Renal cortical epithelial cell (primary cell): ENCODE measurements around the gene NDUFAF2. TPM values are rescaled to one million over a fixed set of nuclear protein-coding genes. Genes with fewer than 3 reads are reported as not detected.
"Not testable (repeated sequence)": the region's sequence is repeated elsewhere in the genome, so short reads cannot be mapped to it uniquely, and the experiment has no call there.

Experiments
- DNase-seq: peaks from one replicate; pipeline ENCODE4 v3.0.0-alpha.2; 2011; ENCODE audit warnings: low read depth
- total RNA-seq: library from RNA; depleted of rRNA; stranded (reverse); fragments of >200 nt; gene quantifications from 2 replicates; pipeline ENCODE4 v1.2.3, GENCODE V29; 2014

The NDUFAF2 gene
- 19.5 and 35.9 TPM in 2 replicates for total RNA-seq

- peak; percentile 86 for DNase-seq
Measured at GRCh38 chr5:60944904-60945812, at the start of gene NDUFAF2, which contains the start of gene ERCC8. Gene NDUFAF2, plus strand, starts transcription at chr5:60945205. Its CDS starts 51 bp downstream, at chr5:60945256. Gene ERCC8, minus strand, starts transcription at chr5:60945070. Its CDS starts 62 bp downstream, at chr5:60945008.

GRCh38 chr5:60896991-60897390, 48.0 kb upstream of the NDUFAF2 start:
- no peak for DNase-seq

- DNase-seq: no peak
Measured at GRCh38 chr5:60903356-60903755, 41.6 kb upstream of the NDUFAF2 start.

GRCh38 chr5:60916646-60917045, 28.4 kb upstream of the NDUFAF2 start:
- no peak for DNase-seq

GRCh38 chr5:60918466-60918865, 26.5 kb upstream of the NDUFAF2 start:
- DNase-seq: no peak

- no peak for DNase-seq
Measured at GRCh38 chr5:60927450-60927849, 17.6 kb upstream of the NDUFAF2 start.

GRCh38 chr5:60929024-60929423, 16.0 kb upstream of the NDUFAF2 start:
- DNase-seq: peak; percentile 18

- DNase-seq: no peak
Measured at GRCh38 chr5:60943624-60944023, 1.4 kb upstream of the NDUFAF2 start.

GRCh38 chr5:60945813-60946187, 795 bp downstream of the NDUFAF2 start:
- peak; percentile 50 for DNase-seq

GRCh38 chr5:60948738-60949137, 3.7 kb downstream of the NDUFAF2 start:
- DNase-seq: no peak

- DNase-seq: no peak
Measured at GRCh38 chr5:60955239-60955638, 10.2 kb downstream of the NDUFAF2 start.

GRCh38 chr5:60958088-60958487, 13.1 kb downstream of the NDUFAF2 start:
- DNase-seq: no peak

- no peak for DNase-seq
Measured at GRCh38 chr5:60958712-60959111, 13.7 kb downstream of the NDUFAF2 start.

GRCh38 chr5:60959156-60959555, 14.2 kb downstream of the NDUFAF2 start:
- DNase-seq: peak; percentile 49

GRCh38 chr5:60960591-60960990, 15.6 kb downstream of the NDUFAF2 start:
- peak; percentile 42 for DNase-seq

GRCh38 chr5:60961685-60962084, 16.7 kb downstream of the NDUFAF2 start:
- peak; percentile 93 for DNase-seq

- DNase-seq: peak; percentile 11
Measured at GRCh38 chr5:60972231-60972630, 27.2 kb downstream of the NDUFAF2 start.

- DNase-seq: no peak
Measured at GRCh38 chr5:60977956-60978737, 33.1 kb downstream of the NDUFAF2 start.

- DNase-seq: peak; percentile 33
Measured at GRCh38 chr5:60978968-60979367, 34.0 kb downstream of the NDUFAF2 start.

- DNase-seq: no peak
Measured at GRCh38 chr5:60980511-60980910, 35.5 kb downstream of the NDUFAF2 start.

- not testable (repeated sequence) for DNase-seq
Measured at GRCh38 chr5:60982127-60982526, 37.1 kb downstream of the NDUFAF2 start.

GRCh38 chr5:60989790-60990189, 44.8 kb downstream of the NDUFAF2 start:
- no peak for DNase-seq

- DNase-seq: no peak
Measured at GRCh38 chr5:60992871-60993270, 47.9 kb downstream of the NDUFAF2 start.
